ENCODE data around the gene GRID2. TPM values are rescaled to one million over a fixed set of nuclear protein-coding genes. Genes with fewer than 3 reads are reported as not detected.

Gene GRID2
- total RNA-seq, 1 experiment from 2014 or later = 2.2 TPM

GRCh38 chr4:92646826-92647225 is 343.1 kb downstream of the GRID2 start:
- TF ChIP-seq CTCF (conservative IDR thresholded peaks at IDR 0.05; ENCODE audit: low read depth, low read length) = no peak
- TF ChIP-seq EZH2 (IDR thresholded peaks at IDR 0.05; ENCODE audit: low read length, unreplicated experiment) = no peak
- no peak for TF ChIP-seq EZH2phosphoT487 (IDR thresholded peaks at IDR 0.05; ENCODE audit: borderline replicate concordance, low read length)
- H2AFZ ChIP-seq (ENCODE audit: low read length) = no peak overlapping the region
- POLR2A ChIA-PET (ENCODE audit: unreplicated experiment) = no interaction called here

GRCh38 chr4:92651536-92651935 is 347.8 kb downstream of the GRID2 start:
- ATAC-seq = no peak
- TF ChIP-seq EZH2phosphoT487 (IDR thresholded peaks at IDR 0.05; ENCODE audit: borderline replicate concordance, low read length) (no peak), EZH2 (IDR thresholded peaks at IDR 0.05; ENCODE audit: low read length, unreplicated experiment) (no peak)

More at GRCh38 chr4:92646826-92647225, 343.1 kb downstream of the GRID2 start:
- H3K4me2 ChIP-seq (ENCODE audit: low read length) = no peak overlapping the region
- H3K36me3 ChIP-seq (ENCODE audit: low read depth, low read length) = no peaks in the 10 kb centered on the region
- no peak for DNase-seq
- H3K79me2 ChIP-seq (ENCODE audit: low read length) = no peaks in the 10 kb centered on the region
- no peaks in the 10 kb centered on the region for H4K20me1 ChIP-seq (ENCODE audit: low read length)
- H3K27ac ChIP-seq (ENCODE audit: low read length) = no peak overlapping the region
- BruUV-seq (replicated peaks) = no TSS peak
- CTCF ChIA-PET = no interaction called here
- no peak for ATAC-seq
- no peak overlapping the region for H3K9ac ChIP-seq (ENCODE audit: low read length)
- intact Hi-C loops (cut with micrococcal nuclease) = no loop called here
- H3F3A ChIP-seq (ENCODE audit: low read length, unreplicated experiment) = no peaks in the 10 kb centered on the region
- no peaks in the 10 kb centered on the region for H3K27me3 ChIP-seq (ENCODE audit: low read length)
- no peaks in the 10 kb centered on the region for H3K4me1 ChIP-seq (ENCODE audit: insufficient read depth, low read length)
- no peaks in the 10 kb centered on the region for H3K9me3 ChIP-seq (ENCODE audit: low read length)
- no peaks in the 10 kb centered on the region for H3K9me2 ChIP-seq (replicated peaks; ENCODE audit: low read length)
- no peak overlapping the region for H3K4me3 ChIP-seq (ENCODE audit: low read length)

GRCh38 chr4:92654084-92654483 is 350.3 kb downstream of the GRID2 start:
- Histone ChIP-seq H3F3A (ENCODE audit: low read length, unreplicated experiment) (no peaks in the 10 kb centered on the region), H2AFZ (ENCODE audit: low read length) (no peak overlapping the region), H3K9me3 (ENCODE audit: low read length) (no peaks in the 10 kb centered on the region), H3K4me3 (ENCODE audit: low read length) (no peak overlapping the region), H3K4me2 (ENCODE audit: low read length) (no peak overlapping the region), H3K79me2 (ENCODE audit: low read length) (no peaks in the 10 kb centered on the region), H3K27me3 (ENCODE audit: low read length) (no peaks in the 10 kb centered on the region), H4K20me1 (ENCODE audit: low read length) (no peaks in the 10 kb centered on the region), H3K9ac (ENCODE audit: low read length) (no peak overlapping the region), H3K27ac (ENCODE audit: low read length) (no peak overlapping the region), H3K9me2 (replicated peaks; ENCODE audit: low read length) (no peaks in the 10 kb centered on the region), H3K4me1 (ENCODE audit: insufficient read depth, low read length) (no peaks in the 10 kb centered on the region), H3K36me3 (ENCODE audit: low read depth, low read length) (no peaks in the 10 kb centered on the region)
- ChIA-PET CTCF (no interaction called here), POLR2A (ENCODE audit: unreplicated experiment) (no interaction called here)
- BruUV-seq (replicated peaks) = no TSS peak
- no peak for ATAC-seq
- TF ChIP-seq CTCF (conservative IDR thresholded peaks at IDR 0.05; ENCODE audit: low read depth, low read length) (no peak), EZH2 (IDR thresholded peaks at IDR 0.05; ENCODE audit: low read length, unreplicated experiment) (no peak), EZH2phosphoT487 (IDR thresholded peaks at IDR 0.05; ENCODE audit: borderline replicate concordance, low read length) (no peak)
- intact Hi-C loops (cut with micrococcal nuclease) = no loop called here
- no peak for DNase-seq

More at GRCh38 chr4:92651536-92651935, 347.8 kb downstream of the GRID2 start:
- intact Hi-C loops (cut with micrococcal nuclease) = no loop called here
- H2AFZ ChIP-seq (ENCODE audit: low read length) = no peak overlapping the region
- ChIA-PET POLR2A (ENCODE audit: unreplicated experiment) (no interaction called here), CTCF (no interaction called here)
- no peaks in the 10 kb centered on the region for H3K79me2 ChIP-seq (ENCODE audit: low read length)
- no peaks in the 10 kb centered on the region for H3K9me2 ChIP-seq (replicated peaks; ENCODE audit: low read length)
- H3K36me3 ChIP-seq (ENCODE audit: low read depth, low read length) = no peaks in the 10 kb centered on the region
- no peak for DNase-seq
- BruUV-seq (replicated peaks) = no TSS peak
- no peaks in the 10 kb centered on the region for H3K9me3 ChIP-seq (ENCODE audit: low read length)
- no peak overlapping the region for H3K4me2 ChIP-seq (ENCODE audit: low read length)
- H4K20me1 ChIP-seq (ENCODE audit: low read length) = no peaks in the 10 kb centered on the region
- H3K27ac ChIP-seq (ENCODE audit: low read length) = no peak overlapping the region
- no peaks in the 10 kb centered on the region for H3F3A ChIP-seq (ENCODE audit: low read length, unreplicated experiment)
- H3K4me1 ChIP-seq (ENCODE audit: insufficient read depth, low read length) = no peaks in the 10 kb centered on the region
- no peaks in the 10 kb centered on the region for H3K27me3 ChIP-seq (ENCODE audit: low read length)
- H3K4me3 ChIP-seq (ENCODE audit: low read length) = no peak overlapping the region
- H3K9ac ChIP-seq (ENCODE audit: low read length) = no peak overlapping the region
